Endothelial cell of umbilical vein (primary cell): ENCODE data around the gene STK24. TPM values are rescaled to one million over a fixed set of nuclear protein-coding genes. Genes with fewer than 3 reads are reported as not detected.

ENCODE experiments used
- BruUV-seq: library from RNA; stranded (reverse); fragments of 400-500 nt; replicated peaks from 2 replicates; lab custom pipeline; 2021; lab: Mats Ljungman, UMichigan
- CTCF ChIA-PET: fragments of 300-600, 350-600 bp; sonication (Branson Sonifier 250); formaldehyde crosslinking; loops from one replicate; lab custom pipeline; 2021; ENCODE audit warnings: antibody characterized with exemption, inconsistent platforms; lab: Charles Lee
- POLR2A ChIA-PET: fragments of 300-600, 350-600 bp; sonication (Branson Sonifier 250); formaldehyde crosslinking; loops from one replicate; lab custom pipeline; 2021; ENCODE audit warnings: antibody characterized with exemption, inconsistent platforms; lab: Charles Lee
- DNase-seq: peaks from one replicate; pipeline ENCODE4 v3.0.0-alpha.2; 2011; ENCODE audit warnings: low read depth, low spot score
- FAIRE-seq: peaks from 2 replicates; lab custom pipeline; 2011; peaks lifted over from hg19 to GRCh38; lab: Jason Lieb, UNC
- H2AFZ ChIP-seq: 2 replicates; pipeline ENCODE4 v1.6.0; 2012; ENCODE audit warnings: low read depth, low read length, control low read depth, inconsistent platforms
- H3K27ac ChIP-seq: 2 replicates; pipeline ENCODE4 v1.5.1; 2011; ENCODE audit warnings: low read depth, mild to moderate bottlenecking, control low read depth, low read length, moderate library complexity; ENCODE audit not compliant: insufficient read depth
- H3K27me3 ChIP-seq, 2 experiments: 2 replicates each; pipeline versions ENCODE4 v1.6.0 to v1.6.1; 2011; ENCODE audit warnings: low read length in 2 of 2, mixed read lengths in 1 of 2; ENCODE audit not compliant: control insufficient read depth in 2 of 2, insufficient read depth in 2 of 2
- H3K36me3 ChIP-seq, 2 experiments: 2 replicates in 1 of 2; 3 replicates in 1 of 2; pipeline ENCODE4 v1.5.1; 2011; ENCODE audit warnings: low read length in 2 of 2, mild to moderate bottlenecking in 1 of 2, moderate library complexity in 1 of 2; ENCODE audit not compliant: control insufficient read depth in 2 of 2, insufficient read depth in 2 of 2; ENCODE audit errors: extremely low read depth in 1 of 2
- H3K4me1 ChIP-seq: 3 replicates; pipeline ENCODE4 v1.5.1; 2011; ENCODE audit warnings: mild to moderate bottlenecking, low read length; ENCODE audit not compliant: control insufficient read depth, insufficient read depth; ENCODE audit errors: extremely low read depth
- H3K4me2 ChIP-seq: 2 replicates; pipeline ENCODE4 v1.6.1; 2011; ENCODE audit warnings: low read length, control low read depth, mixed read lengths; ENCODE audit not compliant: insufficient read depth
- H3K4me3 ChIP-seq, 3 experiments: fragments of 200-600 bp in 1 of 3; sonication (generic), shearing (Covaris generic) in 1 of 3; replicated peaks in 1 of 3; 2 replicates each; pipeline ENCODE4 v1.5.1; 2011 to 2016; ENCODE audit warnings: control low read depth in 3 of 3, low read length in 3 of 3, mild to moderate bottlenecking in 2 of 3, inconsistent platforms in 1 of 3, low read depth in 1 of 3, moderate library complexity in 1 of 3; ENCODE audit not compliant: insufficient read depth in 1 of 3
- H3K79me2 ChIP-seq: 2 replicates; pipeline ENCODE4 v1.6.0; 2012; ENCODE audit warnings: low read length, inconsistent platforms; ENCODE audit not compliant: control insufficient read depth, insufficient read depth
- H3K9ac ChIP-seq: replicated peaks from 2 replicates; pipeline ENCODE3; 2011; ENCODE audit warnings: low read length, control low read depth; ENCODE audit not compliant: insufficient read depth; ENCODE audit errors: extremely low read depth
- H3K9me1 ChIP-seq: replicated peaks from 3 replicates; pipeline ENCODE4 v1.6.0; 2011; ENCODE audit warnings: mild to moderate bottlenecking, low read length; ENCODE audit not compliant: control insufficient read depth, insufficient read depth; ENCODE audit errors: extremely low read depth
- H3K9me3 ChIP-seq: replicated peaks from 2 replicates; pipeline ENCODE4 v1.5.1; 2012; ENCODE audit warnings: low read length, inconsistent platforms; ENCODE audit not compliant: control insufficient read depth, insufficient read depth
- H4K20me1 ChIP-seq: replicated peaks from 2 replicates; pipeline ENCODE3; 2011; ENCODE audit warnings: mild to moderate bottlenecking, low read length; ENCODE audit not compliant: control insufficient read depth, insufficient read depth; ENCODE audit errors: extremely low read depth
- EZH2 ChIP-seq: IDR thresholded peaks from 2 replicates; pipeline ENCODE4 v1.6.1; 2012; ENCODE audit warnings: borderline replicate concordance, low read depth, mild to moderate bottlenecking, moderate library complexity, low read length, inconsistent platforms; ENCODE audit not compliant: severe bottlenecking
- FOS ChIP-seq: IDR thresholded peaks from 2 replicates; pipeline ENCODE4 v1.6.1; 2011; ENCODE audit warnings: mild to moderate bottlenecking, low read length, moderate library complexity, borderline replicate concordance; ENCODE audit not compliant: insufficient read depth
- GATA2 ChIP-seq: IDR thresholded peaks from 2 replicates; pipeline ENCODE4 v1.7.0; 2011; ENCODE audit warnings: low read depth, mild to moderate bottlenecking, moderate library complexity, mixed read lengths, low read length; ENCODE audit not compliant: insufficient read length, insufficient read depth
- JUN ChIP-seq: IDR thresholded peaks from 2 replicates; pipeline ENCODE4 v1.6.1; 2011; ENCODE audit warnings: borderline replicate concordance, low read depth; ENCODE audit not compliant: insufficient read length, insufficient read depth
- MYC ChIP-seq: IDR thresholded peaks from one replicate; pipeline ENCODE4 v1.6.1; 2011; ENCODE audit warnings: mild to moderate bottlenecking, low read depth, low read length
- POLR2A ChIP-seq: IDR thresholded peaks from 2 replicates; pipeline ENCODE4 v1.6.1; 2012; ENCODE audit warnings: low read depth, mild to moderate bottlenecking, control low read depth, low read length
- POLR2AphosphoS5 ChIP-seq: IDR thresholded peaks from 2 replicates; pipeline ENCODE4 v1.6.1; 2012; ENCODE audit warnings: low read depth, mild to moderate bottlenecking, control low read depth, low read length, moderate library complexity; ENCODE audit not compliant: insufficient read depth
- dilution Hi-C: fragments of 300-500 bp; cut with MboI; formaldehyde crosslinking; loops from one replicate; pipeline ENCODE4 v1.15.0; 2019; ENCODE audit warnings: low sequenced_read_pairs; ENCODE audit not compliant: extremely low pct_ligation_motif_present
- intact Hi-C: fragments of 100-400 bp; cut with micrococcal nuclease; formaldehyde crosslinking; loops from one replicate; pipeline ENCODE4 v1.10.0; 2022
- polyA plus RNA-seq, 4 experiments: library from polyadenylated mRNA; depleted of rRNA in 3 of 4; stranded (reverse) in 3 of 4; unstranded in 1 of 4; fragments of >200 nt; gene quantifications; 2 replicates each; pipeline versions ENCODE4 v1.2.1 to v1.2.3, GENCODE V29; 2011 to 2012; ENCODE audit warnings: missing spikeins in 1 of 4
- total RNA-seq: library from RNA; stranded (reverse); gene quantifications from 2 replicates; pipeline ENCODE4 v1.2.3, GENCODE V29; 2021
- TF ChIP-seq, protein P1 (sequence below): IDR thresholded peaks from 2 replicates; pipeline ENCODE4 v1.6.1; 2011; ENCODE audit not compliant: insufficient read depth, insufficient read length
- TF ChIP-seq, protein P2 (sequence below), 2 donors: IDR thresholded peaks; 1 replicate in 1 of 2; 2 replicates in 1 of 2; pipeline ENCODE4 v1.5.1; 2011; ENCODE audit warnings: low read length in 2 of 2, mild to moderate bottlenecking in 2 of 2, moderate library complexity in 2 of 2, control low read depth in 1 of 2, inconsistent platforms in 1 of 2, low read depth in 1 of 2; ENCODE audit not compliant: insufficient read depth in 1 of 2; ENCODE audit errors: extremely low read depth in 1 of 2

The STK24 gene
- total and polyA plus RNA-seq, 2 donors (not counting 3 experiments of a cell fraction or from before 2014, with no cell fraction given), result 43.3 to 100 TPM

- Histone ChIP-seq H3K9ac (no peak overlapping the region), H3K27ac (no peak overlapping the region), H4K20me1 (no peaks in the 10 kb centered on the region), H3K27me3 (no peaks in the 10 kb centered on the region), H3K79me2 (no peaks in the 10 kb centered on the region), H3K9me1 (no peaks in the 10 kb centered on the region), H2AFZ (no peak overlapping the region), H3K4me2 (no peak overlapping the region), H3K4me1 (no peaks in the 10 kb centered on the region), H3K9me3 (no peaks in the 10 kb centered on the region), H3K4me3 (no peak overlapping the region), H3K36me3 (peaks cover 10 to 43% of the 10 kb centered on the region in 2 experiments)
- DNase-seq (no peak), FAIRE-seq (no peak)
- dilution Hi-C loops (no loop called here), intact Hi-C loops (no loop called here)
- ChIA-PET CTCF (interaction anchor here (0.7 to 4.9 kb wide), 5 partner anchors 9 to 196 kb away, joined by 3 to 25 read pairs (median 13); no protein-coding TSS in a partner anchor), POLR2A (interaction anchor here (0.6 to 0.8 kb wide), 2 partner anchors 27 to 222 kb away, joined by 3 read pairs; no protein-coding TSS in a partner anchor)
- no peak for TF ChIP-seq MYC
- no peak for TF ChIP-seq POLR2A
- TF ChIP-seq, protein P1, sequence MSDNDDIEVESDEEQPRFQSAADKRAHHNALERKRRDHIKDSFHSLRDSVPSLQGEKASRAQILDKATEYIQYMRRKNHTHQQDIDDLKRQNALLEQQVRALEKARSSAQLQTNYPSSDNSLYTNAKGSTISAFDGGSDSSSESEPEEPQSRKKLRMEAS, result no peak
- TF ChIP-seq, protein P2, sequence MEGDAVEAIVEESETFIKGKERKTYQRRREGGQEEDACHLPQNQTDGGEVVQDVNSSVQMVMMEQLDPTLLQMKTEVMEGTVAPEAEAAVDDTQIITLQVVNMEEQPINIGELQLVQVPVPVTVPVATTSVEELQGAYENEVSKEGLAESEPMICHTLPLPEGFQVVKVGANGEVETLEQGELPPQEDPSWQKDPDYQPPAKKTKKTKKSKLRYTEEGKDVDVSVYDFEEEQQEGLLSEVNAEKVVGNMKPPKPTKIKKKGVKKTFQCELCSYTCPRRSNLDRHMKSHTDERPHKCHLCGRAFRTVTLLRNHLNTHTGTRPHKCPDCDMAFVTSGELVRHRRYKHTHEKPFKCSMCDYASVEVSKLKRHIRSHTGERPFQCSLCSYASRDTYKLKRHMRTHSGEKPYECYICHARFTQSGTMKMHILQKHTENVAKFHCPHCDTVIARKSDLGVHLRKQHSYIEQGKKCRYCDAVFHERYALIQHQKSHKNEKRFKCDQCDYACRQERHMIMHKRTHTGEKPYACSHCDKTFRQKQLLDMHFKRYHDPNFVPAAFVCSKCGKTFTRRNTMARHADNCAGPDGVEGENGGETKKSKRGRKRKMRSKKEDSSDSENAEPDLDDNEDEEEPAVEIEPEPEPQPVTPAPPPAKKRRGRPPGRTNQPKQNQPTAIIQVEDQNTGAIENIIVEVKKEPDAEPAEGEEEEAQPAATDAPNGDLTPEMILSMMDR (IDR thresholded peaks at IDR 0.05; ENCODE audit: extremely low read depth in 1 of 2, insufficient read depth in 1 of 2, low read depth in 1 of 2, low read length in 2 of 2), result no peak
- no peak for TF ChIP-seq JUN
- TF ChIP-seq POLR2AphosphoS5, result no peak
- TF ChIP-seq EZH2, result no peak
- TF ChIP-seq GATA2, result no peak
- no peak for TF ChIP-seq FOS
- no TSS peak for BruUV-seq
These were observed 119.9 kb downstream of the STK24 start for GRCh38 chr13:98457053-98457452.
